ENCODE measurements around the gene TMEM18.

Gene TMEM18

DNA sequence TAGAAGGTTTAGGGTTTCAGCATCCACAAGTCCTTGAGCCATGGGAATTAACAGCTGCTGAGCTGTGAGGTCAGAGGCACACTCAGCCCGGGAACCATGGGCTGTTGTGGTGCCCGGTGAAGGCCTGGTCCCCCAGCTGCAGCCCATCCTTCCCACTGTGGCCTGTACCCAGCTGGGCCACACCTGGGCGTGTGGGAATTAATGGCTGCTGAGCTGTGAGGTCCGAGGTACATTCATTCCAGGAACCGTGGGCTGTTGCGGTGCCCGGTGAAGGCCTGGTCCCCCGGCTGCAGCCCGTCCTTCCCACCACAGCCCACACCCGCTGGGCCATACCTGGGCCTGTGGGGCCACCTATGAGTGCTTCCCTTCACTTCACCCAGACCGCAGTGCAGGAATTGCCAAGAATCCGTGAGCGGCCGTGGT lies 25.2 kb downstream of the TMEM18 start:
- POLR2A ChIA-PET (ENCODE audit: low non-redundant PET), result no interaction called here
- no peak overlapping the region for H3K27ac ChIP-seq
- DNase-seq (ENCODE audit: low spot score), result no peak
- CTCF ChIA-PET, result no interaction called here
- TF ChIP-seq, protein P1, sequence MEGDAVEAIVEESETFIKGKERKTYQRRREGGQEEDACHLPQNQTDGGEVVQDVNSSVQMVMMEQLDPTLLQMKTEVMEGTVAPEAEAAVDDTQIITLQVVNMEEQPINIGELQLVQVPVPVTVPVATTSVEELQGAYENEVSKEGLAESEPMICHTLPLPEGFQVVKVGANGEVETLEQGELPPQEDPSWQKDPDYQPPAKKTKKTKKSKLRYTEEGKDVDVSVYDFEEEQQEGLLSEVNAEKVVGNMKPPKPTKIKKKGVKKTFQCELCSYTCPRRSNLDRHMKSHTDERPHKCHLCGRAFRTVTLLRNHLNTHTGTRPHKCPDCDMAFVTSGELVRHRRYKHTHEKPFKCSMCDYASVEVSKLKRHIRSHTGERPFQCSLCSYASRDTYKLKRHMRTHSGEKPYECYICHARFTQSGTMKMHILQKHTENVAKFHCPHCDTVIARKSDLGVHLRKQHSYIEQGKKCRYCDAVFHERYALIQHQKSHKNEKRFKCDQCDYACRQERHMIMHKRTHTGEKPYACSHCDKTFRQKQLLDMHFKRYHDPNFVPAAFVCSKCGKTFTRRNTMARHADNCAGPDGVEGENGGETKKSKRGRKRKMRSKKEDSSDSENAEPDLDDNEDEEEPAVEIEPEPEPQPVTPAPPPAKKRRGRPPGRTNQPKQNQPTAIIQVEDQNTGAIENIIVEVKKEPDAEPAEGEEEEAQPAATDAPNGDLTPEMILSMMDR (conservative IDR thresholded peaks at IDR 0.05; ENCODE audit: low read depth), result no peak

DNA sequence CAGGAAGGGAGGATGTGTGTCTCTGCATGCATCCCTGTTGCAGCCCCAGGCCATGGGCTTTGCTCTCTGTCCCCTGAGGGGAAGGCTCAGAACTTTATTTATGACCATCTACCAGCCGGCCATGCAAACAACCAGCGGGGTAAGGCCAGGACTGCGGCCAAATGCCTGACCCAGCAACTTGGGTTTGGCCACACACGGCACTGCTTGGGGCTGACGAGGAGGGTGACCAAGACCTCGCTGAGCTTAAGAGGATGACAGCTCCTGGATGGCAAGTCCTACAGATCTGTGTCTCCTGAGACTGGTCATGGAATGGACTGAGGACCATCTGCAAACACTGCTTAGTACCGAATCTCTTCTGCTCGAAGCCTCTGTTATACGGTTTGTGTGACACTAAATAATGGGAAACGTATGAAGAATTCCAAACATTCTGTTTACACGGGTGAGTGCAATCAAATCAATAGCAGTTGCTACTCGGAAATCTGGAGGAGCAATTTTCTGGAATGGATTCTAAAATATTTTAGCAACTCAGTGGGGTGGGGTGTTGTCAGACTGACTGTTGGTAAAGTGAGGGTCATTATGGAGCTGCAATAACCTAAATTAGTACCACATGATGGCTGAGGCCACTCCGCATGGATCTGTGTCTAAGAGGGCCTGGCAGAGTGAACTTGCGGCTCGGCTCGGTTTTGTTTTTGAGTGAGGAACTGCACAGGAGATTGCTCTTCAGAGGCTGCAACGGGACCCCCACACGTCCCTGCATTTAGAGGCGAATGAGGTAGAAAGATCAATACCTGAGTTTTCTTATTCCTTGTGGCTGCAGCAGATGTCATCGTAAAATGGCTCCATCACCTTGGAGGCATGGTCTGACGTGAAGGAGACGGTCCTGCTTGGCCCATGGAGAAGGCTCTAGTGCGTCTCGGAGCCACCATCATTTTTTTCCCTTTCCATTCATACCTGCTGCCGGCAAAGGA lies 26.6 kb downstream of the TMEM18 start:
- ChIA-PET POLR2A (ENCODE audit: low non-redundant PET) (no interaction called here), CTCF (interaction anchor here (0.7 kb wide), 1 partner anchor 11 kb away, joined by 4 read pairs; no protein-coding TSS in a partner anchor)

DNA sequence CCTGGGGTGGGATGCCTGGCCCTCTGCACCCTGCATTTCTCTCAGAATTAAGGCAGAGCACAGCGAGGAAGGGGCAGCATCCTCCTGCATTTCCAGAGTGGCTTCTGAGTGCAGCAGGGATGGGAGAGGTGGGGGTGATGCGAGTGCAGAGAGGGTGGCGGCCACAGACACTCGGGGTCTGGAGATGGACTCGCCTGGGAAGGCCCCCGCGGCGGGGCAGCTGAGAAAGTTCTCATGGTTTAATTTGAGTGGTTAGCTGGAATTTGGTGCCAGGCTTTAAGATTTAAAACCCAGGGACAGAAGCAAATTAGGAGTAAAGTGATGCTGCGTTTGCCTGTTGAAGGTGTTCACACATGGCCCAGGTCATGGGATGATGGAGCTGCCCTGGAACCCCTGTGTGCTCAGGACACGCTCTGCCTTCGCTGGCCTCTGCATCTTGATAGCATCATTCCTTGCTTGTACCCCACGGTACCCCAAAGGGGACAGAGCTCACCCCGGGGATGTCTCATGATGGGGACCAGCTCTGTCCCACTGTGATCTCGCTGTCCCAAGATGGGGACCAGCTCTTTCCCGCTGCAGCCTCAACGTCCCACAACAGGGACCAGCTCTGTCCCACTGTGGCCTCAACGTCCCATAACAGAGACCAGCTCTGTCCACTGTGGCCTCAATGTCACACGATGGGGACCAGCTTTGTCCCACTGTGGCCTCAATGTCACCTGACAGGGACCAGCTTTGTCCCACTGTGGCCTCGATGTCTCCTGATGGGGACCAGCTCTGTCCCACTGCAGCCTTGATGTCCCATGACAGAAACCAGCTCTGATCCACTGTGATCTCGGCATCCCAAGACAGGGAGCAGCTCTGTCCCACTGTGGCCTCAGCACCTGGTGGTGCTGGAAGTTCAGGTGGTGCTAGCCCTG lies 27.5 kb downstream of the TMEM18 start:
- ChIA-PET CTCF (interaction anchor here (0.7 kb wide), 1 partner anchor 12 kb away, joined by 4 read pairs; no protein-coding TSS in a partner anchor), POLR2A (ENCODE audit: low non-redundant PET) (no interaction called here)
- TF ChIP-seq, protein P1 (conservative IDR thresholded peaks at IDR 0.05; ENCODE audit: low read depth), result no peak
- H3K27ac ChIP-seq, result no peak overlapping the region
- no peak for DNase-seq (ENCODE audit: low spot score)

More for the DNA sequence above, 26.6 kb downstream of the TMEM18 start:
- H3K27ac ChIP-seq, result no peak overlapping the region
- DNase-seq (ENCODE audit: low spot score), result no peak
- TF ChIP-seq, protein P1 (conservative IDR thresholded peaks at IDR 0.05; ENCODE audit: low read depth), result no peak

DNA sequence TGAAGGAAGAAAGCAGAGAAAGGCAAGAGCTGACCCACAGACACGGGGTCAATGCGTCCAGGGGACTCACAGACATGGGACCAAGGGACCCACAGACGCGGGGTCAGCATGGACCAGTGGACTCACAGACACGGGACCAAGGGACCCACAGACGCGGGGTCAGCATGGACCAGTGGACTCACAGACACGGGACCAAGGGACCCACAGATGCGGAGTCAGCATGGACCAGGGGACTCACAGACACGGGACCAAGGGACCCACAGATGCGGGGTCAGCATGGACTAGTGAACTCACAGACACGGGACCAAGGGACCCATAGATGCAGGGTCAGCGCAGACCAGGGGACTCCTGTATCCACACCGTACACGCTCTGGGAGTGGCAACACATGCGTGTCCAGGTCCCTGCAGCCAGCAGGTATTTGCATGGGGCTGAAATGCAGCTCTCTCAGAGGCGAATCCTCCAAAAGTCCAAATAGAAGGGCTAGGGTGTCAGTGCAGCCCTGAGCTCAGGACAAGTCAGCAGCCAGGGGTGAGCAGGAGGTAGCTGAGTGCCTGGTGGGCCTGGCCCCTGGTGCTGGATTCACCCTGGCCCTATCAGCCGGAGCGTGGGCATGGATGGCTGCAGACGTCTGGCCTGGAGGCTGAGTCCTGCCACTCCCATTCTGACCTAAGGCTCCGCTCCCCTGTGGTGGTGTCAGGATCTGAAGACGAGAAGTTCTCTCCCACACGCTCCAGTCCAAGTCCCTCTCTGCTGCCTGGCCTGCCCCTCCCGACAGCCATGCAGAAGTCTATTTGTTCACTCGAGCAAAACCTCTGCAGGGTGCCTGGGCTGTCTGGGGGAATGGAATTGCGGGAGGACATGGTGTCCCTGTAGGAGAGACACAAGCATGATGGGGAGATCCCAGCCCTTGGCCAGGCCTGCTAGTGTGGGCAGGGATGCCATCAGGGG lies 28.5 kb downstream of the TMEM18 start:
- DNase-seq (ENCODE audit: low spot score), result no peak
- no peak overlapping the region for H3K27ac ChIP-seq
- ChIA-PET POLR2A (ENCODE audit: low non-redundant PET) (no interaction called here), CTCF (no interaction called here)
- TF ChIP-seq, protein P1 (conservative IDR thresholded peaks at IDR 0.05; ENCODE audit: low read depth), result no peak

DNA sequence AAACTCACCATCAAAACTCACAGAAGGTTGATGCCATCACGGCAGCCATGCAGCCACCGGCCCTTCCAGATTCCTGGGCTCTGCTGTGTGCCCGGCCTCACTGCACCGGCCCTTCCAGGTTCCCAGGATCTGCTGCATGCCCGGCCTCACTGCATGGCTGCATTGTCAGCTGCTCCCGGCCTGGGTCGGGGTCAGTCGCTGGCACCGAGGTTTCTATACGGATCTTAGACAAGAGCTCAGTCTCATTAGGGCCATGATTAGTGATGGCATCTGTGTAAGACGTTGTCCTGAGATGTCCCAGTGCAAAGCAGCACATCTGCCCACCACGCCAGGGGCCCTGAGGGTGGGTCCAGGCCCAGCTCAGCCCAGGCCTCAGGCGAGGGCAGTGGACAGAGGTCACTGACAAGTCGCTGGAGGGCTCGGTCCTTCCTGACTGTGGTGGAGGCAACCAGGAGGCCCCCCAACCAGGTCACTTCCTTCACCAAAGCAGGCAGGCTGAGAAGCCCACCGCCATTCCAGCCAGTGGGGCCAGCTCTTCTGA lies 29.4 kb downstream of the TMEM18 start:
- POLR2A ChIA-PET (ENCODE audit: low non-redundant PET), result no interaction called here
- CTCF ChIA-PET, result no interaction called here

More for the DNA sequence above, 29.4 kb downstream of the TMEM18 start:
- no peak overlapping the region for H3K27ac ChIP-seq
- TF ChIP-seq, protein P1 (conservative IDR thresholded peaks at IDR 0.05; ENCODE audit: low read depth), result no peak
- no peak for DNase-seq (ENCODE audit: low spot score)
